ENCODE measurements around the gene PCDHGA8.

DNA sequence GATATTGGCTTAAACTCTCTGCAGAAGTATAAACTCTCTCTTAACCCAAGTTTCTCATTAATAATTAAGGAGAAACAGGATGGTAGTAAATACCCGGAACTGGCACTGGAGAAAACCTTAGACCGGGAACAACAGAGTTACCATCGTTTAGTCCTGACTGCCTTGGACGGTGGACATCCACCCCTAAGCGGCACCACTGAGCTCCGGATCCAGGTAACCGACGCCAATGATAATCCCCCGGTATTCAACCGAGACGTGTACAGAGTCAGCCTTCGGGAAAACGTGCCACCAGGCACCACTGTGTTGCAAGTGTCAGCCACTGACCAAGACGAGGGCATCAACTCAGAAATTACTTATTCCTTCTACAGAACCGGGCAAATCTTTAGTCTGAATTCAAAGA lies 6.2 kb downstream of the PCDHGA8 start:
- no peak for TF ChIP-seq POLR2AphosphoS5 (IDR thresholded peaks at IDR 0.05; ENCODE audit: low read depth, low read length)
- no peak for TF ChIP-seq POLR2A (IDR thresholded peaks at IDR 0.05; ENCODE audit: low read depth, low read length)
